Psoas muscle (tissue), 8 donors: ENCODE measurements around the gene CASK. TPM values are rescaled to one million over a fixed set of nuclear protein-coding genes. Genes with fewer than 3 reads are reported as not detected.
A peak's percentile ranks its signal among the peaks of the same experiment; 100 is the strongest.
"Not testable (repeated sequence)": the region's sequence is repeated elsewhere in the genome, so short reads cannot be mapped to it uniquely, and the experiment has no call there.

Experiments
- ATAC-seq, 4 donors: fragments of 200-7000 bp; cut with Tn5 transposase; one replicate each; pipeline ENCODE4 v1.9.1; 2020; ENCODE audit warnings: moderate library complexity in 3 of 4, mild to moderate bottlenecking in 2 of 4
- DNase-seq, 2 donors: peaks; one replicate each; pipeline ENCODE4 v3.0.0-alpha.2; 2020
- H3K27ac ChIP-seq: fragments of 200-600 bp; one replicate; pipeline ENCODE4 v1.8.0; 2022
- H3K27me3 ChIP-seq, 3 donors: fragments of 200-600 bp in 1 of 3; one replicate each; pipeline versions ENCODE4 v1.6.1 to v1.8.0; 2013 to 2022; ENCODE audit warnings: low read length in 2 of 3, mild to moderate bottlenecking in 2 of 3, moderate library complexity in 1 of 3; ENCODE audit not compliant: insufficient read depth in 3 of 3
- H3K36me3 ChIP-seq, 2 donors: fragments of 200-600 bp in 1 of 2; one replicate each; pipeline versions ENCODE4 v1.6.1 to v1.8.0; 2013 to 2022; ENCODE audit warnings: low read depth in 1 of 2, mild to moderate bottlenecking in 1 of 2, moderate library complexity in 1 of 2; ENCODE audit not compliant: insufficient read depth in 1 of 2
- H3K4me1 ChIP-seq: fragments of 200-600 bp; one replicate; pipeline ENCODE4 v1.8.0; 2022
- H3K4me3 ChIP-seq: fragments of 200-600 bp; one replicate; pipeline ENCODE4 v1.8.0; 2022; ENCODE audit warnings: mild to moderate bottlenecking
- H3K9me3 ChIP-seq: fragments of 200-600 bp; one replicate; pipeline ENCODE4 v1.8.0; 2022
- WGBS, 3 donors: extraction: QIAGEN DNeasy Blood & Tissue Kit; methylation state at CpG; one replicate each; pipeline versions ENCODE4 v1.1.6 to v1.1.7; 2013; 5-methylcytosine and 5-hydroxymethylcytosine counted together
- intact Hi-C, 2 donors: fragments of 100-400 bp; cut with DNase I; formaldehyde crosslinking; loops; one replicate each; pipeline versions ENCODE4 v1.11.0 to v1.14.2; 2022
- polyA plus RNA-seq, 3 donors: library from polyadenylated mRNA; stranded (reverse); fragments of 200-250 nt; gene quantifications; one replicate each; pipeline ENCODE4 v1.2.3, GENCODE V29; 2013
- total RNA-seq, 4 donors: library from RNA; stranded (reverse); fragmentation: NEBNext Ultra II Directional in 2 of 4; extraction: Animal tissue kit (Norgen Biotek cat#: 25700) in 2 of 4; gene quantifications; one replicate each; pipeline versions ENCODE4 v1.2.1 to v1.2.4, GENCODE V29; 2021 to 2023
- TF ChIP-seq, protein P1 (sequence below): fragments of 200-600 bp; IDR thresholded peaks from one replicate; pipeline ENCODE4 v1.8.0; 2022; ENCODE audit warnings: antibody characterized with exemption
- donor health status: healthy with polysubstance abuse.
- donor health status: DM: no; HTN: no; CAD: no; lungs with moderate emphysema.
- donor health status: Bipolar disorder and iron deficiency.
- donor health status: healthy.
- donor health status: DM: yes; HTN: yes; CAD: no.
- donor health status: DM: no; HTN: no; CAD: no.
- donor health status: DM: no; HTN: no; CAD: no.
- donor health status: DM: yes; HTN: yes; CAD: no.

CASK gene
- total and polyA plus RNA-seq, 7 donors = 2.8 to 19.4 (median 9.7) TPM

DNA sequence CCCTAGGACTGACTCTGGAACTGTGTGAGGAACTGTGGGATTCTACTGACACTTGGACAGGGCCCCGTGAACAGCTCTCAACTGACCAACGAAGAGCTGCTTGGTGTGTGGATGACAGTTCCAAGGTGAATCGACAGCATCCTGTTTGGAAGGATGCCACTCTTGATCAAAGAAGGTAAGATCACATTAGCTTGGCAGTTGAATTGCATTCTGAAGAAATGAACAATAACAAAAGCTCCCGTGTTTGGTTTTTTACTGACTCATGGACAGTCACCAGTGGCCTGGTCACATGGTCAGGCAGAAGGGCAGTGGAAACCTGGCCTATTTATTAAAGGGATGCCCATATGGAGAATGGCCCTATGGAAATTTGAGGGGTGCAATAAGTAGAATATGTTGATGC is 267.7 kb downstream of the CASK start:
- TF ChIP-seq, protein P1, sequence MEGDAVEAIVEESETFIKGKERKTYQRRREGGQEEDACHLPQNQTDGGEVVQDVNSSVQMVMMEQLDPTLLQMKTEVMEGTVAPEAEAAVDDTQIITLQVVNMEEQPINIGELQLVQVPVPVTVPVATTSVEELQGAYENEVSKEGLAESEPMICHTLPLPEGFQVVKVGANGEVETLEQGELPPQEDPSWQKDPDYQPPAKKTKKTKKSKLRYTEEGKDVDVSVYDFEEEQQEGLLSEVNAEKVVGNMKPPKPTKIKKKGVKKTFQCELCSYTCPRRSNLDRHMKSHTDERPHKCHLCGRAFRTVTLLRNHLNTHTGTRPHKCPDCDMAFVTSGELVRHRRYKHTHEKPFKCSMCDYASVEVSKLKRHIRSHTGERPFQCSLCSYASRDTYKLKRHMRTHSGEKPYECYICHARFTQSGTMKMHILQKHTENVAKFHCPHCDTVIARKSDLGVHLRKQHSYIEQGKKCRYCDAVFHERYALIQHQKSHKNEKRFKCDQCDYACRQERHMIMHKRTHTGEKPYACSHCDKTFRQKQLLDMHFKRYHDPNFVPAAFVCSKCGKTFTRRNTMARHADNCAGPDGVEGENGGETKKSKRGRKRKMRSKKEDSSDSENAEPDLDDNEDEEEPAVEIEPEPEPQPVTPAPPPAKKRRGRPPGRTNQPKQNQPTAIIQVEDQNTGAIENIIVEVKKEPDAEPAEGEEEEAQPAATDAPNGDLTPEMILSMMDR = no peak
- H3K4me3 ChIP-seq = no peak overlapping the region
- no peak for DNase-seq
- H3K9me3 ChIP-seq = no peaks in the 10 kb centered on the region
- H3K27me3 ChIP-seq = peaks cover 0 to 3% (median 0%) of the 10 kb centered on the region in 3 donors
- no peak for ATAC-seq
- H3K27ac ChIP-seq = no peak overlapping the region
- H3K36me3 ChIP-seq = peaks cover 0 to 19% of the 10 kb centered on the region in 2 donors
- no peaks in the 10 kb centered on the region for H3K4me1 ChIP-seq
- WGBS, 3 donors = 67 to 82% (median 81%) methylated on average over 4 of the region's 4 CpGs
- intact Hi-C loops = no loop called here

DNA sequence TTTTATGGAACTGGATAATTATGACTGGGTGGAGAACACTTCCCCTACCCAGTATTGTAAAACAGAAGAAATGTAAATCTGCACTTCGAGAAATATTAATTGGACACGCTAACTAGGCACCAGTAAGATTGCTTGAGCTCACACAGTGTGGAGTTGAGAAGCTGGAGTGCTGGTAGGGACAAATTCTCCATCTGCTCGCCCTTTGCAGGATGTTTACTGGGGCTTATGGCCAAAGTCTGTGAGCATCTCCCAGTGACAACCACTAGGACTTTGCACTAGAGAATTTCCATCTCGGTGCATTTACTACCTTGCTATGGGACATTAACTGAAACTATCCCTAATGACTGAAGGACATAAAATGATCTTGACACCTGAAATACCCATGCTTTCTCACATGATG is 268.3 kb downstream of the CASK start:
- TF ChIP-seq, protein P1 = no peak
- Histone ChIP-seq H3K9me3 (no peaks in the 10 kb centered on the region), H3K4me3 (no peak overlapping the region), H3K4me1 (no peaks in the 10 kb centered on the region), H3K27ac (no peak overlapping the region), H3K36me3 (peaks cover 0 to 19% of the 10 kb centered on the region in 2 donors), H3K27me3 (peaks cover 0 to 3% (median 0%) of the 10 kb centered on the region in 3 donors)
- DNase-seq (no peak), ATAC-seq (no peak)
- intact Hi-C loops = no loop called here
- WGBS, 3 donors = 70 to 86% (median 75%) methylated on average over 4 of the region's 4 CpGs

DNA sequence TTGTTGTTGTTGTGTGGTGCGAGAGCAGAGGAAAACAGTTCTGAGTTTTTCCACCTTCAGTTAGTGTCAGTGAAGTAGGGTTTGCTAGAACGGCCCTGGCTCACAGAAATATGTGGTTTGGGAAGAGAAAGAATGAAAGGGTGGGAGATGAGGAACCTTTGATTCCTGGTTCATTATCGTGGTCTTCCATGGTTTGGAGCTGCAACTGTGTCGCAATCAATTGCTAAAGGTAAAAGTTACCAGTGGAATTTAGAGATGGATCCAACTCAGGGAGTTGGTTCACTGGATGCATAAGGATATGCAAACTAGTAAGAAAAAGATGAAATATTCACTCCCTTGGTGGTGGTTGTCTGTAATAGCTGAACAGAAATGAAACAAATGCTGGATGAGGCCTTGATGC is 270.2 kb downstream of the CASK start:
- H3K36me3 ChIP-seq = peaks cover 0 to under 1% of the 10 kb centered on the region in 2 donors
- H3K9me3 ChIP-seq = no peaks in the 10 kb centered on the region
- no peaks in the 10 kb centered on the region for H3K4me1 ChIP-seq
- ATAC-seq (no peak), DNase-seq (no peak)
- 85 to 100% (median 96%) methylated on average over 4 of the region's 4 CpGs for WGBS, 3 donors
- intact Hi-C loops = no loop called here
- peaks cover 0 to 3% (median 0%) of the 10 kb centered on the region in 3 donors for H3K27me3 ChIP-seq
- H3K27ac ChIP-seq = no peak overlapping the region
- H3K4me3 ChIP-seq = no peak overlapping the region
- TF ChIP-seq, protein P1 = no peak

DNA sequence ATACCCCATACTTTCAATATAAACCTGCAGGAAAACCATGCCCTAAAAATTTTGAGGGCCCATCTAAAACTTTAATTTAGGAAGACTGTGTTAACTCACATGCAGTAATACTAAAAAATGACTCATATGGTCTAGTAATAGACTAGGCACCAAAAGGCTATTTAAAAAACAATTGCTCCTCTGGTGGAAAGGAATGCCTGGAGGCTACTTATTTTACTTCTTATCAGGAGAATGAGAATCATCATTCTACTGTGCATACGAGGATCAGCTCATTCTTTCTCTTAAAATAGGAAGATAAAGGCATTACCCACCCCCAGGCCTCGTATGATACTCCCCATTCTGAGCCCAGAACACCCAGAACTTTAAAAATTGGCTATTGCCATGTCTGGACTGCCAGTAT is 277.2 kb downstream of the CASK start:
- H3K27ac ChIP-seq, H3K9me3 ChIP-seq, H3K4me1 ChIP-seq, H3K27me3 ChIP-seq, intact Hi-C loops, H3K36me3 ChIP-seq, DNase-seq, ATAC-seq, H3K4me3 ChIP-seq: not testable (repeated sequence)
- 57 to 98% (median 96%) methylated on average over 2 of the region's 2 CpGs for WGBS, 3 donors

DNA sequence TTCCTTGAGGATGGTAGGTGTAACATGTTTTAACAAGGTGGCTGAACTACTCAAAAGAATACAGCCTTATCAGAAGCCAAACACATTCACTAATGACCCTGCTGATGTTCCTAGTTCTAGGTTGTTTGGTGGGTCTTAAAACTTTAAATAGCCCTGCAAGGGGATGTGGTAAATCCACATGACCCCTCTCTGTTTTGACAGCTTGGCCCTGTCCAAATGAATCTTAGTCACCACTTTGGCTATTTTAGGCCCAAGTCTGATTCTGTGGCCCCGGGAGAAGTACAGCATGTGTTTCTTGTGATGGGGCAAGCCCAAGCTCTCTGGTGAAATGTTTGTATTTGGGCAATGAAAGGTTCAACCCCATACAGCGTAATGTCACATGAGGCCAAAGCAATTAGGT is 289.1 kb downstream of the CASK start:
- no peak overlapping the region for H3K27ac ChIP-seq
- DNase-seq = no peak
- TF ChIP-seq, protein P1 = no peak
- ATAC-seq = peak in 2 of 4 donors; percentile 50 to 53
- no peaks in the 10 kb centered on the region for H3K27me3 ChIP-seq
- H3K4me1 ChIP-seq = no peaks in the 10 kb centered on the region
- intact Hi-C loops = no loop called here
- no peak overlapping the region for H3K4me3 ChIP-seq
- WGBS, 3 donors = 14 to 40% (median 17%) methylated on average over 2 of the region's 2 CpGs
- no peaks in the 10 kb centered on the region for H3K9me3 ChIP-seq
- H3K36me3 ChIP-seq = no peaks in the 10 kb centered on the region
